ENCODE data around the gene ABITRAM. TPM values are rescaled to one million over a fixed set of nuclear protein-coding genes. Genes with fewer than 3 reads are reported as not detected.
A peak's percentile ranks its signal among the peaks of the same experiment; 100 is the strongest.

ABITRAM gene
- total RNA-seq, 4 donors from 2014 or later, result 1.3 to 13.1 (median 6.3) TPM

DNA sequence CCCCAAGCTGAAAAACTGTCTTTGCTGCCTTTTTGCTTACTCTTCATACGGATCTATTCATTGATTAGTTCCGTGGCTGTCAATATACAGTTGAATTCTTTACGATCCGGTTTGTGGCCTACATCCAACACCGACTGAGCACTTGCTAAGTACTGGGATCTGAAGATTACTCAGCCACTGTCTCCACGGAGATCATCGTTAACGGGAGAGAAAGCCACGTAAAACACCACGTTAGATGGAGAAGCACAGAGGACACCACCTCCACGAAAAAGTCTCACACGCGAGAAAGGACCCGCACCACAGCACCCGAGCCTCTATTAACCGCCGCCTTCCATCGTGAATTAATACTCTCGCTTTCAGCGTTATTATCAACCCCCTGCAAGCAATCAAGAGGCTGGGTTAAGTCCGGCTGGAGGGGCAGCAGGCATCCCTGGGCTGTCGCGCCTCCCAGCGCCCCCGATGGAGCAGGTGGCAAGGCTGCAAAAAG is 926 bp upstream of the ABITRAM start:
- H3K4me3 ChIP-seq, result peak overlapping the region; percentile 87 to 96
- H3K9me3 ChIP-seq, result no peaks in the 10 kb centered on the region
- peak overlapping the region; percentile 89 to 90 for H3K27ac ChIP-seq
- peak in 1 of 2 donors; percentile 13 for DNase-seq
- TF ChIP-seq, protein P1, sequence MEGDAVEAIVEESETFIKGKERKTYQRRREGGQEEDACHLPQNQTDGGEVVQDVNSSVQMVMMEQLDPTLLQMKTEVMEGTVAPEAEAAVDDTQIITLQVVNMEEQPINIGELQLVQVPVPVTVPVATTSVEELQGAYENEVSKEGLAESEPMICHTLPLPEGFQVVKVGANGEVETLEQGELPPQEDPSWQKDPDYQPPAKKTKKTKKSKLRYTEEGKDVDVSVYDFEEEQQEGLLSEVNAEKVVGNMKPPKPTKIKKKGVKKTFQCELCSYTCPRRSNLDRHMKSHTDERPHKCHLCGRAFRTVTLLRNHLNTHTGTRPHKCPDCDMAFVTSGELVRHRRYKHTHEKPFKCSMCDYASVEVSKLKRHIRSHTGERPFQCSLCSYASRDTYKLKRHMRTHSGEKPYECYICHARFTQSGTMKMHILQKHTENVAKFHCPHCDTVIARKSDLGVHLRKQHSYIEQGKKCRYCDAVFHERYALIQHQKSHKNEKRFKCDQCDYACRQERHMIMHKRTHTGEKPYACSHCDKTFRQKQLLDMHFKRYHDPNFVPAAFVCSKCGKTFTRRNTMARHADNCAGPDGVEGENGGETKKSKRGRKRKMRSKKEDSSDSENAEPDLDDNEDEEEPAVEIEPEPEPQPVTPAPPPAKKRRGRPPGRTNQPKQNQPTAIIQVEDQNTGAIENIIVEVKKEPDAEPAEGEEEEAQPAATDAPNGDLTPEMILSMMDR (IDR thresholded peaks at IDR 0.05), result no peak
- no peak for TF ChIP-seq POLR2A (IDR thresholded peaks at IDR 0.05)
- no peaks in the 10 kb centered on the region for H3K27me3 ChIP-seq
- intact Hi-C loops (cut with DNase I; ENCODE audit: low total_unique reads), result no loop called here
- no peaks in the 10 kb centered on the region for H3K36me3 ChIP-seq
- H3K4me1 ChIP-seq, result peaks cover 5% of the 10 kb centered on the region in 2 donors

DNA sequence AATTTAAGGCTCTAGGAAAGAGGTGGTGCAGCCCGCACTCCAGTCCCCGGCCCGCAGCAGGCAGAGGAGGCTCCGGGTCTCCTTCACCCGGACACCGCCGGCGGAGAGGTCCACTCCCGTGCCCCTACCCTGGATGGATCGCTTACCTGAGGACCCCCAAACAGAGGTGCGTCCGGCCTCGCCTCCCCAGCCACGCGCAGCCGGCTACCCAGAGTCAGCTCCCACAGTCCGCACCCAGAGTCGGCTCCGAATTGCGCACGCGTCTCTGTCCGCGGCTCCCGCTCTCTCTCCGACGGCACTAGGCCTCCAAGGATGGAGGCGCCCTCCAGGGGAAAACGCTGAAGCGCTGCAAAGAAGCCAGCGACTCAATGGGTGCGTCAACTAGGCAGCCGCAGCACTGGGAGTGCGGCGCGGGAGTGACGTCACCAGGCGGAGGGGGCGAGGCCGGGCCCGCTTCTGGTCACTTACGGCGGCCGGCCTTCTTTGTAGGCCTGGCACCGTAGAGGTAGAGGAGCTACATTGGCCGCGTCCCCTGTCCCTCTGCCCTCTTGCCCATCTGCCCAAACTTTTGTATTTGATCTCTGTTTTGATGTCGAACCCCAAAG is 380 bp upstream of the ABITRAM start, which contains the start of gene ELP1:
ELP1 (minus strand) TSS at position 407 of the 605 bp plus-strand sequence. CDS start 2,978 bp downstream, outside the sequence.
- TF ChIP-seq POLR2A (IDR thresholded peaks at IDR 0.05), result peak in 1 of 2 donors; percentile 49
- TF ChIP-seq, protein P1 (IDR thresholded peaks at IDR 0.05), result peak; percentile 19 to 26 (median 23)
- Histone ChIP-seq H3K4me3 (peak within 1 kb of the TSS; percentile 87 to 96), H3K9me3 (no peaks in the 10 kb centered on the region), H3K36me3 (no peaks in the 10 kb centered on the region), H3K27ac (peak within 1 kb of the TSS; percentile 89 to 90), H3K4me1 (peaks cover 5% of the 10 kb centered on the region in 2 donors), H3K27me3 (no peaks in the 10 kb centered on the region)
- intact Hi-C loops (cut with DNase I; ENCODE audit: low total_unique reads), result no loop called here
- peak; percentile 90 for DNase-seq

DNA sequence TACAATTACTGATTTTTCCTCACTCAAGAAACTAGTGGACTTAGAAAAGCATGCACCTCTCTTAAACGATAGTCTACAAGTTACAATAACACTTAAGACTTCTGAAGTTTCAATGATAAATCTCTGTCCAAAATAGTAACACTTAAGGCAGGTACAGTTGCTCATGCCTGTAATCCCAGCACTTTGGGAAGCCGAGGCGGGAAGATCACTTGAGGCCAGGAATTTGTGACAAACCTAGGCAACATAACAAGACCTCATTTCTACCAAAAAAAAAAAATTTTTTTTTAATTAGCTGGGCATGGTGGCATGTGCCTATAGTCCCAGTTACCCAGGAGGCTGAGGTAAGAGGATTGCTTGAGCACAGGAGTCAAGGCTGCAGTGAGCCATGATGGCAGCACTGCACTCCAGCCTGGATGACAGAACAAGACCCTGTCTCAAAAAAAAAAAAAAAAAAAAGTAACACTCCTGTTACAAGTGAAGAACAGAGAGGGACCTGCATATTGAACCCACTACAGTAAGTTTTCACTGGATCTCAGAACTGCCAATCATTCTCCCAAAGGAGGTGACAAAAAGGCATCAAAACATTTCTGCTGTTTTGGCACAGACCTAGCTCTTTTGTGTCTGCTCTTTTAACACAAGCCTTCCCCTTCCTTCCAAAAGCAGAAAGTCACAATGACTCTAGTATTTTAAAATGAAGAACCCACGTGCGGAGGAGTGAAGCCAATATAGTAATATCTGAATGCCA is 3.5 kb downstream of the ABITRAM start:
- DNase-seq, result no peak
- Histone ChIP-seq H3K4me3 (no peak overlapping the region), H3K27ac (no peak overlapping the region), H3K36me3 (no peaks in the 10 kb centered on the region), H3K27me3 (no peaks in the 10 kb centered on the region), H3K9me3 (no peaks in the 10 kb centered on the region), H3K4me1 (peaks cover 0 to 4% of the 10 kb centered on the region in 2 donors)
- no peak for TF ChIP-seq POLR2A (IDR thresholded peaks at IDR 0.05)
- TF ChIP-seq, protein P1 (IDR thresholded peaks at IDR 0.05), result no peak
- intact Hi-C loops (cut with DNase I; ENCODE audit: low total_unique reads), result no loop called here

DNA sequence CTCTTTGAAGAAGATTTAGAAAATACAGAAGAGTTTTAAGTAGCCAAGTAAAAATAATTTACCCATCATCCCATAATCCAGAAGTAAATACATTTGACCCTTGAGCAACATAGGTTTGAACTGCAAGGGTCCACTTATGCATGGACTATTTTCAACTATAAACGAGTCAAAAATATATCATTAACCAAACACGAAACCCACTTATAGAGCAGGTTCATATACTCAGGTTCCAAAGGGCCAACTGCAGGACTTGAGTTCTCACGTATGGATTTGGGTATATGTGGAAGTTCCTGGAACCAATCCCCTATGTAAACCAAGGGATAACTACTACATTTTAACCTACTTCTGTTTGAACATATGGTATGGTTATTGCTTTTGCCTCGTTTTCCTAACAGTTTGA is 5.8 kb downstream of the ABITRAM start:
- Histone ChIP-seq H3K27me3 (no peaks in the 10 kb centered on the region), H3K4me1 (no peaks in the 10 kb centered on the region), H3K36me3 (no peaks in the 10 kb centered on the region), H3K27ac (no peak overlapping the region), H3K9me3 (no peaks in the 10 kb centered on the region), H3K4me3 (no peak overlapping the region)
- intact Hi-C loops (cut with DNase I; ENCODE audit: low total_unique reads), result no loop called here
- TF ChIP-seq, protein P1 (IDR thresholded peaks at IDR 0.05), result no peak
- no peak for TF ChIP-seq POLR2A (IDR thresholded peaks at IDR 0.05)
- DNase-seq, result no peak

DNA sequence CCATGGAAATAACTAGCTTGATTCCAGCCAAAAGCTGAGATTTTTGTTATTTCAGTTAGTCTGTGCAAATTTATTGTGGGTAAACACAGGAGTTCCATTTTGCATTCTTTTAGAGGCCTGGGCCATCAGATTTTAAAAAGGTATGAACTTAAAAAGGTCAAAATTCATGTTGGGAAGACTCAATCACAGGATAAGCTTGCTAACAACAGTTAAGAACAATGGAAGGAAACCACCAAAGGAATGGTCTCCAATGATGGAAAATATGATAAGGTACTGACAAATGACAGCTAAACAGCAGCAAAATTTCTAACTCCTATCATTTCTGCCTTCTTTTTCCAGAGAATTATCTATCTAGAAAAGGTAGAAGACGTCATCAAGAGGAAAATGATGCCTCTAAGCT is 16.0 kb downstream of the ABITRAM start:
- no peak overlapping the region for H3K27ac ChIP-seq
- DNase-seq, result no peak
- H3K4me3 ChIP-seq, result no peak overlapping the region
- no peaks in the 10 kb centered on the region for H3K27me3 ChIP-seq
- no peaks in the 10 kb centered on the region for H3K4me1 ChIP-seq
- H3K36me3 ChIP-seq, result no peaks in the 10 kb centered on the region
- no peaks in the 10 kb centered on the region for H3K9me3 ChIP-seq
- intact Hi-C loops (cut with DNase I; ENCODE audit: low total_unique reads), result no loop called here
- TF ChIP-seq, protein P1 (IDR thresholded peaks at IDR 0.05), result no peak
- TF ChIP-seq POLR2A (IDR thresholded peaks at IDR 0.05), result no peak
